OCI-LY3 (cell line): ENCODE results near the gene PRKAG3.

Experiments
- CTCF ChIP-seq: fragments of 200-600, 300-600 bp; sonication (generic); IDR thresholded peaks from 2 replicates; pipeline ENCODE4 v1.5.1; 2014; ENCODE audit warnings: antibody characterized with exemption, low read length, low read depth
- EZH2phosphoT487 ChIP-seq: fragments of 200-600 bp; shearing (Covaris generic); IDR thresholded peaks from 2 replicates; pipeline ENCODE4 v1.6.1; 2018; ENCODE audit warnings: antibody characterized with exemption, mixed run types, low read depth

GRCh38 chr2:218834685-218835084 is 3.1 kb upstream of the PRKAG3 start:
- TF ChIP-seq CTCF (no peak), EZH2phosphoT487 (no peak)
